Thyroid gland (tissue), 4 donors: ENCODE results near the gene DCXR.

ENCODE experiments used
- POLR2A ChIP-seq, 2 donors: fragments of 450-650 bp; IDR thresholded peaks; one replicate each; pipeline ENCODE4 v1.6.1; 2017; ENCODE audit warnings: antibody characterized with exemption in 2 of 2, mild to moderate bottlenecking in 2 of 2, moderate library complexity in 1 of 2
- TF ChIP-seq, protein P1 (sequence below), 6 experiments: fragments of 200-600 bp in 3 of 6; fragments of 450-650 bp in 3 of 6; sonication (generic) in 3 of 6; IDR thresholded peaks; one replicate each; pipeline ENCODE4 v1.5.1; 2016 to 2019; ENCODE audit warnings: antibody characterized with exemption in 6 of 6, mild to moderate bottlenecking in 2 of 6, inconsistent platforms in 1 of 6, moderate library complexity in 1 of 6

DNA sequence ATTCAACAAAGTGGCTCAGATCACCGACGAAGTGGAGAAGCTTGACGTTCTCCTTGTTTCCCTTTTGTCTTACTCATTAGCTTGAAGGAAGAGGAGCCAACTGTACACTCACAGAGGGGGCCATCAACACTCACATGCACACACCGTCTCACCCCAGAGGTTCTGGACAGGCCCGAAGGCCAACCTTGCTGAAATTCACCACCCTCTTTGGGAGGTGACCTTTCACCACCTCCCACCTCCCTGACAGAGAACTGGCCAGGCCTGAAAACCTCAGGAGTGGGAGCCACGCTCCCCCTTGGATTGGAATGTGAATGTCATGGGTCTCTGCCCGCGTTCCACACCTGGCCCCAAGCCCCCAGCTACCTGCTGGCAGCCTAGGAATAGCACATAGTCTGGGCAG lies 2.0 kb downstream of the DCXR start:
- no peak for TF ChIP-seq POLR2A (IDR thresholded peaks at IDR 0.05)
- TF ChIP-seq, protein P1, sequence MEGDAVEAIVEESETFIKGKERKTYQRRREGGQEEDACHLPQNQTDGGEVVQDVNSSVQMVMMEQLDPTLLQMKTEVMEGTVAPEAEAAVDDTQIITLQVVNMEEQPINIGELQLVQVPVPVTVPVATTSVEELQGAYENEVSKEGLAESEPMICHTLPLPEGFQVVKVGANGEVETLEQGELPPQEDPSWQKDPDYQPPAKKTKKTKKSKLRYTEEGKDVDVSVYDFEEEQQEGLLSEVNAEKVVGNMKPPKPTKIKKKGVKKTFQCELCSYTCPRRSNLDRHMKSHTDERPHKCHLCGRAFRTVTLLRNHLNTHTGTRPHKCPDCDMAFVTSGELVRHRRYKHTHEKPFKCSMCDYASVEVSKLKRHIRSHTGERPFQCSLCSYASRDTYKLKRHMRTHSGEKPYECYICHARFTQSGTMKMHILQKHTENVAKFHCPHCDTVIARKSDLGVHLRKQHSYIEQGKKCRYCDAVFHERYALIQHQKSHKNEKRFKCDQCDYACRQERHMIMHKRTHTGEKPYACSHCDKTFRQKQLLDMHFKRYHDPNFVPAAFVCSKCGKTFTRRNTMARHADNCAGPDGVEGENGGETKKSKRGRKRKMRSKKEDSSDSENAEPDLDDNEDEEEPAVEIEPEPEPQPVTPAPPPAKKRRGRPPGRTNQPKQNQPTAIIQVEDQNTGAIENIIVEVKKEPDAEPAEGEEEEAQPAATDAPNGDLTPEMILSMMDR (IDR thresholded peaks at IDR 0.05): no peak
